Heart left ventricle (tissue), 16 donors: ENCODE measurements around the gene CEACAM21. TPM values are rescaled to one million over a fixed set of nuclear protein-coding genes. Genes with fewer than 3 reads are reported as not detected.

ENCODE experiments used
- ATAC-seq, 4 donors: fragments of 200-7000 bp; cut with Tn5 transposase; one replicate each; pipeline ENCODE4 v1.9.1; 2020 to 2022; ENCODE audit warnings: moderate library complexity in 4 of 4, mild to moderate bottlenecking in 3 of 4, moderate number of reproducible peaks in 1 of 4
- DNase-seq, 5 donors: peaks; one replicate each; pipeline ENCODE4 v3.0.0-alpha.2; 2020
- H3K27ac ChIP-seq, 12 donors: fragments of 200-600 bp; sonication (generic) in 4 of 12; one replicate each; pipeline versions ENCODE4 v1.5.0 to v1.8.0; 2016 to 2022; ENCODE audit warnings: mild to moderate bottlenecking in 2 of 12
- H3K27me3 ChIP-seq, 9 donors: fragments of 200-600 bp; sonication (generic) in 2 of 9; one replicate each; pipeline versions ENCODE4 v1.5.1 to v1.8.0; 2016 to 2022; ENCODE audit warnings: mild to moderate bottlenecking in 3 of 9
- H3K36me3 ChIP-seq, 9 donors: fragments of 200-600 bp; sonication (generic) in 2 of 9; one replicate each; pipeline versions ENCODE4 v1.5.0 to v1.8.0; 2018 to 2022; ENCODE audit warnings: mild to moderate bottlenecking in 2 of 9
- H3K4me1 ChIP-seq, 12 donors: fragments of 200-600 bp; sonication (generic) in 4 of 12; one replicate each; pipeline versions ENCODE4 v1.5.0 to v1.8.0; 2016 to 2022; ENCODE audit warnings: mild to moderate bottlenecking in 3 of 12
- H3K4me3 ChIP-seq, 12 donors: fragments of 200-600 bp; sonication (generic) in 4 of 12; one replicate each; pipeline versions ENCODE4 v1.5.0 to v1.8.0; 2017 to 2022; ENCODE audit warnings: mild to moderate bottlenecking in 9 of 12, moderate library complexity in 4 of 12
- H3K9me3 ChIP-seq, 12 donors: fragments of 200-600 bp; sonication (generic) in 4 of 12; one replicate each; pipeline versions ENCODE4 v1.5.0 to v1.8.0; 2016 to 2022; ENCODE audit warnings: mild to moderate bottlenecking in 1 of 12
- CTCF ChIP-seq, 12 donors: fragments of 200-600 bp; sonication (generic) in 4 of 12; IDR thresholded peaks; one replicate each; pipeline versions ENCODE4 v1.5.0 to v1.8.0; 2018 to 2022; ENCODE audit warnings: antibody characterized with exemption in 12 of 12, mild to moderate bottlenecking in 5 of 12
- POLR2A ChIP-seq, 2 donors: fragments of 450-650 bp; IDR thresholded peaks; one replicate each; pipeline ENCODE4 v1.6.1; 2017; ENCODE audit warnings: antibody characterized with exemption in 2 of 2, mild to moderate bottlenecking in 2 of 2, moderate library complexity in 2 of 2
- WGBS, 4 donors: extraction: QIAGEN DNeasy Blood & Tissue Kit in 2 of 4; methylation state at CpG; one replicate each; pipeline versions ENCODE4 v1.1.5 to v1.1.7; 2013 to 2018; 5-methylcytosine and 5-hydroxymethylcytosine counted together
- intact Hi-C, 10 donors: fragments of 100-400 bp; cut with DNase I; formaldehyde crosslinking; loops; one replicate each; pipeline versions ENCODE4 v1.11.1 to v1.14.2; 2022
- polyA plus RNA-seq, 2 donors: library from polyadenylated mRNA; stranded (reverse); fragments of 200-250 nt; gene quantifications; one replicate each; pipeline ENCODE4 v1.2.3, GENCODE V29; 2013
- total RNA-seq, 9 donors: library from RNA; depleted of rRNA in 2 of 9; stranded (reverse); fragments of >200 nt in 2 of 9; fragmentation: NEBNext Ultra II Directional in 3 of 9; extraction: Animal tissue kit (Norgen Biotek cat#: 25700) in 3 of 9; gene quantifications; one replicate each; pipeline versions ENCODE4 v1.1.0 to v1.2.4, GENCODE V29; 2016 to 2023
- donor health status: ischemic (EF 13 %, LVEDD 7.1; RV severe dilation, severe dysfunction).
- donor health status: healthy with polysubstance abuse.
- donor health status: DM: no; HTN: yes; CAD: no.
- donor health status: DM: no; HTN: no; CAD: no.
- donor health status: ischemic (EF 25% LVEDD 6.9; RV normal size, moderate dysfunction).
- donor health status: ischemic (EF 25% LVEDD 5.7; RV mildly dilated, moderate dysfunction).
- donor health status: healthy.
- donor health status: DM: yes; HTN: yes; CAD: no.
- donor health status: ischemic (EF 35%, LVEDD 5.7; RV mildly dilated, moderate dysfunction).
- donor health status: nonischemic (EF 11% LVEDD 7.7; RV severe dilation, severe dysfunction).
- donor health status: DM: yes; HTN: yes; CAD: no.
- donor health status: PGD.
- donor health status: ischemic (EF 29% LVEDD 5.4; RV normal size, mild dysfunction).
- donor health status: nonischemic (EF 23%, LVEDD 6.1; RV moderate dilation, normal function).

Gene CEACAM21
- total and polyA plus RNA-seq, 11 donors, result 0.27 to 5.7 (median 0.56) TPM; not detected in 2

GRCh38 chr19:41530184-41530534, 45.8 kb upstream of the CEACAM21 start:
- ATAC-seq, result no peak
- H3K4me3 ChIP-seq, result peak overlapping the region in 2 of 12 donors; percentile 19 to 22
- peak overlapping the region in 6 of 12 donors; percentile 44 to 97 (median 84) for H3K27ac ChIP-seq
- TF ChIP-seq POLR2A (IDR thresholded peaks at IDR 0.05), result no peak
- TF ChIP-seq CTCF (IDR thresholded peaks at IDR 0.05), result no peak
- peaks cover 0 to 8% (median 4%) of the 10 kb centered on the region in 9 donors for H3K27me3 ChIP-seq
- 84 to 91% (median 87%) methylated on average over 4 of the region's 4 CpGs for WGBS, 4 donors
- peaks cover 0 to 69% (median 11%) of the 10 kb centered on the region in 12 donors for H3K4me1 ChIP-seq
- DNase-seq, result no peak
- peaks cover 0 to 27% (median 4%) of the 10 kb centered on the region in 12 donors for H3K9me3 ChIP-seq
- intact Hi-C loops, result loop anchor here in 1 of 10 donors (2.0 kb wide), 1 partner anchor 73 kb away; no protein-coding TSS in a partner anchor
- H3K36me3 ChIP-seq, result no peaks in the 10 kb centered on the region

- TF ChIP-seq POLR2A (IDR thresholded peaks at IDR 0.05) (no peak), CTCF (IDR thresholded peaks at IDR 0.05) (no peak)
- peaks cover 0 to 7% (median 2%) of the 10 kb centered on the region in 9 donors for H3K27me3 ChIP-seq
- peaks cover 0 to 75% (median 11%) of the 10 kb centered on the region in 12 donors for H3K4me1 ChIP-seq
- H3K36me3 ChIP-seq, result no peaks in the 10 kb centered on the region
- 39 to 51% (median 45%) methylated on average over 8 of the region's 8 CpGs for WGBS, 4 donors
- DNase-seq (peak in 2 of 5 donors; percentile 39 to 46), ATAC-seq (peak; percentile 44 to 65 (median 61))
- H3K27ac ChIP-seq, result peak overlapping the region; percentile 63 to 97 (median 80)
- H3K4me3 ChIP-seq, result peak overlapping the region in 9 of 12 donors; percentile 3 to 48 (median 32)
- intact Hi-C loops, result loop anchor here in 1 of 10 donors (2.0 kb wide), 1 partner anchor 74 kb away; no protein-coding TSS in a partner anchor
- H3K9me3 ChIP-seq, result peaks cover 0 to 27% (median 4%) of the 10 kb centered on the region in 12 donors
Measured at GRCh38 chr19:41530761-41531301, 45.1 kb upstream of the CEACAM21 start.

GRCh38 chr19:41531438-41532311, 44.3 kb upstream of the CEACAM21 start:
- intact Hi-C loops, result loop anchor here in 1 of 10 donors (2.0 kb wide), 1 partner anchor 75 kb away; no protein-coding TSS in a partner anchor
- DNase-seq (peak; percentile 83 to 88 (median 87)), ATAC-seq (peak; percentile 95 to 97 (median 96))
- no peaks in the 10 kb centered on the region for H3K36me3 ChIP-seq
- peak overlapping the region in 10 of 12 donors; percentile 3 to 48 (median 30) for H3K4me3 ChIP-seq
- peaks cover 0 to 1% (median 0%) of the 10 kb centered on the region in 9 donors for H3K27me3 ChIP-seq
- peak overlapping the region; percentile 63 to 97 (median 80) for H3K27ac ChIP-seq
- H3K9me3 ChIP-seq, result peaks cover 0 to 27% (median 4%) of the 10 kb centered on the region in 12 donors
- H3K4me1 ChIP-seq, result peaks cover 0 to 73% (median 11%) of the 10 kb centered on the region in 12 donors
- WGBS, 4 donors, result 19 to 26% (median 24%) methylated on average over 13 of the region's 13 CpGs
- TF ChIP-seq CTCF (IDR thresholded peaks at IDR 0.05) (no peak), POLR2A (IDR thresholded peaks at IDR 0.05) (peak in 1 of 2 donors; percentile 93)

- DNase-seq, result no peak
- H3K36me3 ChIP-seq, result no peaks in the 10 kb centered on the region
- H3K27me3 ChIP-seq, result no peaks in the 10 kb centered on the region
- peak overlapping the region in 1 of 12 donors; percentile 34 for H3K4me3 ChIP-seq
- intact Hi-C loops, result no loop called here
- ATAC-seq, result no peak
- peak overlapping the region in 6 of 12 donors; percentile 64 to 97 (median 84) for H3K27ac ChIP-seq
- peaks cover 0 to 73% (median 11%) of the 10 kb centered on the region in 12 donors for H3K4me1 ChIP-seq
- no peak for TF ChIP-seq POLR2A (IDR thresholded peaks at IDR 0.05)
- TF ChIP-seq CTCF (IDR thresholded peaks at IDR 0.05), result no peak
- peaks cover 0 to 27% (median 4%) of the 10 kb centered on the region in 12 donors for H3K9me3 ChIP-seq
Measured at GRCh38 chr19:41532526-41532925, 43.4 kb upstream of the CEACAM21 start.
